Fibroblast of lung (primary cell): ENCODE results near the gene AHCYL2. TPM values are rescaled to one million over a fixed set of nuclear protein-coding genes. Genes with fewer than 3 reads are reported as not detected.

Experiments used
- DNase-seq, 2 donors: peaks; one replicate each; pipeline versions ENCODE4 v3.0.0 to v3.0.0-alpha.2; 2010; ENCODE audit warnings: low read depth in 2 of 2
- H2AFZ ChIP-seq: 2 replicates; pipeline ENCODE4 v1.5.1; 2012; ENCODE audit warnings: low read length, control low read depth, inconsistent platforms
- H3K27ac ChIP-seq: 2 replicates; pipeline ENCODE4 v1.5.1; 2011; ENCODE audit warnings: low read length, control low read depth; ENCODE audit not compliant: insufficient read depth
- H3K27me3 ChIP-seq: 2 replicates; pipeline ENCODE4 v1.5.1; 2011; ENCODE audit warnings: mild to moderate bottlenecking, low read length; ENCODE audit not compliant: control insufficient read depth, insufficient read depth
- H3K36me3 ChIP-seq: 2 replicates; pipeline ENCODE4 v1.5.1; 2011; ENCODE audit warnings: low read length; ENCODE audit not compliant: control insufficient read depth, insufficient read depth
- H3K4me1 ChIP-seq: 2 replicates; pipeline ENCODE4 v1.5.1; 2011; ENCODE audit warnings: low read length; ENCODE audit not compliant: control insufficient read depth, insufficient read depth; ENCODE audit errors: extremely low read depth
- H3K4me2 ChIP-seq: 2 replicates; pipeline ENCODE4 v1.5.1; 2011; ENCODE audit warnings: low read length, control low read depth; ENCODE audit not compliant: insufficient read depth; ENCODE audit errors: extremely low read depth
- H3K4me3 ChIP-seq, 4 experiments: fragments of 200-600 bp in 1 of 4; sonication (generic) in 1 of 4; replicated peaks in 1 of 4; 2 replicates each; pipeline ENCODE4 v1.5.1; 2011 to 2016; ENCODE audit warnings: low read length in 4 of 4, low read depth in 3 of 4, mild to moderate bottlenecking in 3 of 4, control low read depth in 2 of 4, inconsistent platforms in 1 of 4, mixed read lengths in 1 of 4; ENCODE audit not compliant: insufficient read depth in 1 of 4; ENCODE audit errors: control extremely low read depth in 1 of 4
- H3K79me2 ChIP-seq: 2 replicates; pipeline ENCODE4 v1.5.1; 2012; ENCODE audit warnings: mild to moderate bottlenecking, low read length, inconsistent platforms; ENCODE audit not compliant: control insufficient read depth, insufficient read depth
- H3K9ac ChIP-seq: 2 replicates; pipeline ENCODE4 v1.5.1; 2011; ENCODE audit warnings: mild to moderate bottlenecking, low read length, control low read depth; ENCODE audit not compliant: insufficient read depth
- H3K9me3 ChIP-seq: 2 replicates; pipeline ENCODE4 v1.5.1; 2012; ENCODE audit warnings: low read depth, low read length; ENCODE audit not compliant: control insufficient read depth, insufficient read depth
- H4K20me1 ChIP-seq: 2 replicates; pipeline ENCODE4 v1.5.1; 2011; ENCODE audit warnings: low read length; ENCODE audit not compliant: control insufficient read depth, insufficient read depth; ENCODE audit errors: extremely low read depth
- CTCF ChIP-seq, 2 donors: IDR thresholded peaks in 1 of 2; conservative IDR thresholded peaks in 1 of 2; 1 replicate in 1 of 2; 2 replicates in 1 of 2; pipeline ENCODE4 v1.5.1; 2011 to 2012; ENCODE audit warnings: low read length in 2 of 2, control low read depth in 1 of 2, inconsistent platforms in 1 of 2, low read depth in 1 of 2, mild to moderate bottlenecking in 1 of 2
- EZH2 ChIP-seq: IDR thresholded peaks from 2 replicates; pipeline ENCODE4 v1.5.1; 2012; ENCODE audit warnings: low read length, control low read depth, mild to moderate bottlenecking; ENCODE audit errors: missing control alignments
- polyA plus RNA-seq, 2 donors: library from polyadenylated mRNA; depleted of rRNA in 1 of 2; stranded (reverse) in 1 of 2; unstranded in 1 of 2; fragments of >200 nt; gene quantifications; 2 replicates each; pipeline ENCODE4 v1.2.1, GENCODE V29; 2011 to 2012; ENCODE audit warnings: missing spikeins in 1 of 2
- total RNA-seq: library from RNA; depleted of rRNA; stranded (reverse); fragments of >200 nt; gene quantifications from 2 replicates; pipeline ENCODE4 v1.2.1, GENCODE V29; 2014

Gene AHCYL2
- total and polyA plus RNA-seq, 2 donors (not counting 1 experiment from before 2014, with no cell fraction given), result 8.7 to 11.9 TPM

GRCh38 chr7:129264534-129264933 is 39.7 kb downstream of the AHCYL2 start:
- Histone ChIP-seq H3K9ac (no peak overlapping the region), H4K20me1 (no peaks in the 10 kb centered on the region), H3K4me2 (no peak overlapping the region), H3K27ac (no peak overlapping the region), H2AFZ (no peak overlapping the region), H3K27me3 (no peaks in the 10 kb centered on the region), H3K4me1 (no peaks in the 10 kb centered on the region), H3K36me3 (no peaks in the 10 kb centered on the region), H3K9me3 (no peaks in the 10 kb centered on the region), H3K79me2 (no peaks in the 10 kb centered on the region), H3K4me3 (no peak overlapping the region)
- DNase-seq, result no peak
- TF ChIP-seq CTCF (conservative IDR thresholded peaks at IDR 0.05 in 1 of 2, IDR thresholded peaks at IDR 0.05 in 1 of 2; ENCODE audit: low read depth in 1 of 2, low read length in 2 of 2), result no peak
- TF ChIP-seq EZH2, result no peak

- TF ChIP-seq EZH2, result no peak
- no peak for TF ChIP-seq CTCF (conservative IDR thresholded peaks at IDR 0.05 in 1 of 2, IDR thresholded peaks at IDR 0.05 in 1 of 2; ENCODE audit: low read depth in 1 of 2, low read length in 2 of 2)
- H2AFZ ChIP-seq, result no peak overlapping the region
These were observed 40.5 kb downstream of the AHCYL2 start for GRCh38 chr7:129265328-129265727.

GRCh38 chr7:129266181-129266580 is 41.4 kb downstream of the AHCYL2 start:
- Histone ChIP-seq H2AFZ (no peak overlapping the region), H3K79me2 (no peaks in the 10 kb centered on the region), H3K9me3 (no peaks in the 10 kb centered on the region), H4K20me1 (no peaks in the 10 kb centered on the region), H3K27me3 (no peaks in the 10 kb centered on the region), H3K36me3 (no peaks in the 10 kb centered on the region), H3K4me3 (no peak overlapping the region), H3K4me1 (no peaks in the 10 kb centered on the region), H3K4me2 (no peak overlapping the region), H3K27ac (no peak overlapping the region), H3K9ac (no peak overlapping the region)
- TF ChIP-seq EZH2 (no peak), CTCF (conservative IDR thresholded peaks at IDR 0.05 in 1 of 2, IDR thresholded peaks at IDR 0.05 in 1 of 2; ENCODE audit: low read depth in 1 of 2, low read length in 2 of 2) (no peak)
- no peak for DNase-seq

More at GRCh38 chr7:129265328-129265727, 40.5 kb downstream of the AHCYL2 start:
- Histone ChIP-seq H3K27ac (no peak overlapping the region), H3K79me2 (no peaks in the 10 kb centered on the region), H3K4me1 (no peaks in the 10 kb centered on the region), H3K36me3 (no peaks in the 10 kb centered on the region), H3K4me2 (no peak overlapping the region), H3K9ac (no peak overlapping the region), H3K27me3 (no peaks in the 10 kb centered on the region), H4K20me1 (no peaks in the 10 kb centered on the region), H3K9me3 (no peaks in the 10 kb centered on the region), H3K4me3 (no peak overlapping the region)
- DNase-seq, result no peak
